Iris pigment epithelial cell (primary cell): ENCODE results near the gene C5orf15.

Source experiments
- DNase-seq: peaks from one replicate; pipeline ENCODE4 v3.0.0-alpha.2; 2011; ENCODE audit warnings: low read depth

C5orf15 gene

DNA sequence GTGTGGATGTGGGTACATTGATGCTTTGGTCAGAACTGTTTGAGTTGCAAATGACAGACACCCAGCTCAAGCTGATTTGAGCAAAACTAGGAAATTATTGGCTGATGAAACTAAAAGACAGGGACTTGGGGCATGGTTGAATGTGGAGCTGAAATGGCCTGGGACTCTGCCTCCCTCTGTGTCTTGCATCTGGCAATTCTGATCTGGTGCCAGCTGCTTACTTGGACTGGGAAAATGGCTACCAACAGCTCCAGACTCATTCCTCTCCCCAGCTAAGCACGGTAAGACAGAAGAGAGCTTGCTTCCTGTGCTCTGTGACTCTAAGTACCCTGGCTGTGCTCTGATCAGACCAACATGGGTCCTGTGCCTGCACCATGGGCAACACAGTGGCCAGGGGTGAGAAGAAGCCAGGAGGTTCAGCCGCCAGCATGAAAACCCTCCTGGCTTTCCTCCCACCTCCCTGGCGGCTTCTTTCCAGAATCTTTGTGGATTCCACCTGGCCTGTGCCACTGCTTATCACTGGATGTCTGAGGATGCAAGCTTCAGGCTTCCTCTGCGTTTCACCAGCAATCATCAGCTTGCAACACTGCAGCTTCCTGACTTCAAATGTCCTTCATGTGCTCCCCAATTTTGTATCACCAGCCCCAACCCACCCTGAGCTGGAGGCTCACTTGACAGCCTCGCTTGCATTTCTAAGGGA lies 44.1 kb downstream of the C5orf15 start:
- no peak for DNase-seq

DNA sequence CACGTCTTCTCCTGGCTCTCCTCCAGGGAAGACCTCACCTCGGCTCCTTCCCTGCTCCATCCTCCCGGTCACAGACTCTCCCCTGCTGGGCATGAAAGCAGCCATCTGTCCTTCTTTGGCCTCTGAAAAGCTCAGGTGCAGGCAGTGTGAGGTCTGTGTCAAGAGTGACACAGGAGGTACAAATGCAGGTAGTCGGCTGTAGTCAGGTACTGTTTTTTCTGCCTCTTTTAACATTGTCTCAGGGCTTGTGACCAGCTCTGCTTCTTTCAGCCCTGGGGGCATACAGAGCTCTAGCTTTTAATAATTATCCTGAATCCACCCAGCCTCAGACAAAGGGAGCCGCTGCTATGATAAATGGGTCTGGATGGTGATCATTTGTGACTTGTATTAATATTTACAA lies 46.4 kb downstream of the C5orf15 start:
- no peak for DNase-seq

DNA sequence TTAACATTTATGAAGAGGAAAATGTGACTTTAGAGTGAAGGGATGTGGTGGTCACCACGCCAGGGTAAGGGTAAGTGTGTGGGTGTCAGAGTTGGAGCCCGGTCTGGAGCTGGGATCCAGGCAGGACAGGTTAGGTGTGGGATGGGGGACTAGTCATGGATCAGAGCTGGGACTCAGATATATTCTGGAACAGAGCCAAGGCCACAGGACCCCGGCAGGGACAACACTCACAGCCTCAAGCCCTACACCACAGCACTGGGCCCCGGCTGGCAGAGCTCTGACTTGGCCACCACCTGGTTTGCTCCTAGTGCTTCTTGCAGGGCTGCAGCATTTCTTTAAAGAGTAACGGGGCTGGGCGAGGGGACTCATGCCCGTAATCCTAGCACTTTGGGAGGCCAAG lies 47.4 kb downstream of the C5orf15 start:
- DNase-seq: no peak

GRCh38 chr5:133919148-133920136 lies 49.0 kb downstream of the C5orf15 start:
- no peak for DNase-seq

DNA sequence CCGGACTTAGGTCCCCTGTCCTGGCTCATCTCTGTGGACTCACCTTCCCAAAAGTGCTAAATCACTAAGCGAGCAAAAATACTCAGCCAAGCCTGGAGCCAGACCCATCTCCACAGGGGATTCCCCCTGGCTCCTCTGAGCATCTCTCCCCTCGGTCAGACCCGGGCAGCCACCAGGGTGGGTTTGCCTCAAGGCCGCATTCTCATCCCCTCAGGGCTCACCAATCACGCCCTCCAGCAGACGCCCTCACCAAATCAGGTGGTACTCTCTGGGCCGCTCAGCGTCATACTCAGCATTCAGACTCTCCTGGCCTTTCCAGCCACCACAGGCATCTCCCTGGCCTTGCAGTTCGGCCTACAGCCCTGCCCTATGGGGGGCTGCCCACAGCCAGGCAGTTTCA lies 49.7 kb downstream of the C5orf15 start:
- DNase-seq: no peak

GRCh38 chr5:133918316-133918715 lies 50.1 kb downstream of the C5orf15 start:
- DNase-seq: no peak

DNA sequence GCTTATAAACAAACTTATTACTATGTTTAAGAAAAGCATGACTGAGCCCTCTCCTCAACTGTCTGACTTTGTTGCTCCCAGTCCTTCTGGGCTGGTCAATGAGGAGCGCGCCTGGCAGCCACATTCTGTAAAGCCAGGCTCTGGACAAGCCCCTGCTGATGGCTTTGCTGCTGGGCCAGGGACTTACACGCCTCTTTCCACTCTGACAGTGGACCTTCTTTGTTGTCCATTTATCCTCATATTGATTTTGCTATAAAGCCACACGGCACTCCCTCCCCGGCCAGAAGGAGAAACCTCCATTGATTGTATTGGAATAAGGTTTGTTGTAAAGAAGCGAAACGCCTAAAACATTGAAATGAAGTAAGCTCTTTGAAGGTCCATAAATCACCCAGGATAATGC lies 50.6 kb downstream of the C5orf15 start:
- DNase-seq: no peak

- no peak for DNase-seq
Observed at GRCh38 chr5:133916914-133917313, 51.5 kb downstream of the C5orf15 start.

DNA sequence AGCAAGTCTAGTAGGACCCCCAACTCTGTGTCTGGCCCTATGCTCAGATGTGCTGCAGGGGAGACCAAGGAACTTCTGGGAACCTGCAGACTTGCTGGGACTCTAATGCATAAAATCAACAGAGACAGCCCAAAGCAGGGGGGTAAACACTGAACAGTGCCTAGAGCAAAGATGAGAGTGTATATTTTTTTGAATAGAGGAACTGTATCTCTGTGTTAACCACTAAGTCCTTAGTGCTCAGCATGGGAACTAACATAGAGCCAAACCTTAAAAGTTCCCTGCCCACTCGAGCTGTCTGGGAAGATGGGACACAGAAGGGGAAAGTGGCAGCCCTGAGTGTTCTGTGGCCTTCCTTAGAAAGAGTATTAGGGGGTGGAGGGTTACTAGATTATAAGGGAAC lies 51.9 kb downstream of the C5orf15 start:
- no peak for DNase-seq

GRCh38 chr5:133914434-133914833 lies 54.0 kb downstream of the C5orf15 start:
- no peak for DNase-seq

DNA sequence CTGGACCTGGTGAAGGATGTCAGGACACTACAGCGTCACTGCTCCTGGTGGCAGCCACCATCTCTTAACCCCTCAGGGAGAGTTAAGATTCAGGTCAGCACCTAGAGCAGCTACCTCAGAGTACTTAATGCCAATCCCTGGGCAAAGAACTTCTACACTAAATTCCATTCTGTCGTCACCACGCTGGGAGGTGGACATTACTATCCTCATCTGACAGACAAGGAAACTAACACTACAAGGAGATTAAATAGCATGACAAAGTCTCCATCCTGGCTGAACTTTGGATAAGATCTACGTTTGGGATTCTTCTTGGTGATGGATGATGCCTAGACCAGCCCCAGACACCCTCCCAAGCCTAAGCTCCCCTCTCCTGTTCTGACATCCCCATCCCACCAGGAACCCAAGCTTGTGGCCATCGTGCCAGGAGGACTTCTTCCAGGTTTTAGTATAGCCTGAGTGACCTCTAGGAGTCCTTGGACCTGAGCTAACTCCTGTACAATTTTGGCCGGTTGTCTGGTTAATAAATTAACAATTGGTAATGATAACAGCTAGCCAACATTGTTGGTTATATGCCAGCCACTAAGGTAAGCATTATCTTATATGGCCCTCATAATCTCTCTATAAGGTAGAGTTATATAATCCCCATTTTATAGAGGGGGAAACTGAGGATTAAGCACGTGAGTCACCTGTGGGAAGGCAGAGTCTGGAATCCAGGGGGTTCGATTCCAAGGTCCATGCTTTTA lies 54.8 kb downstream of the C5orf15 start:
- DNase-seq: no peak

DNA sequence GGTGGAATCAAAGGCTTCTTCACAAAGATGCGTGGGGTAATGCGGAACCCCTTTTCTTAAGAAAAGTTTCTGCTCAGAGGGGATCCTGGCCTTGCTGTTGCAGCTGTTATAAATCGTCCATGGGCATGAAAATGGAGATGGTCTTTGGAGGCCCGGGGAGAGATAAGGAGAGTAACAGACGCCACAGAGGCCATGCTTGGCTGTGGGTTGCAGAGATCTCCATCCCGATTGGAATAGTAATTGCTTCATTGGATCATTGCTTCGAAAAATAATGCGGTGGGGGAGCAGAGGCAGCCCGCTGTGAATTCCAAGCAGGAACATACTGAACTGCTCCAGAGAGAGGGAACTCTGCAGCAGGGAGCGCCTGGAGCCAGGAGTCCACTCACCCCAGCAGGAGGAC lies 55.5 kb downstream of the C5orf15 start:
- no peak for DNase-seq

DNA sequence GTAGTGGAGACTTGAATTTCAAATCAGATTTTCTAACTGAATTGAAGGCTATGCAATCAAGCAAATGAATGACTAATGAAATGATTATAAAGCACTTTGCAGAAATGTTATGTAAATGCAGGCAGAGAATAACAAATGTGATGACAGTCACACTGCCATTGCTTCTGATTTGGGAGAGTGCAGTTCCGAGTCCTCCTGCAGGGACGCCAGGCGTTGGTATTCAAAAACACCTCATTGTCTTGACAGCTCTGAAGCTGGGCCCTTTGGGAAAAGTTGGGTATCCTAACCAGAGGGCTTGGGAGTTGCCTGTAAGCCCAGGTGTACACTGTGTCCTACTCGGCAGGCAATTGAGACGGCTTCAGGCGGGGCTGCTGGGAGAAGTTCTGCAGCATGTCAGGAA lies 57.9 kb downstream of the C5orf15 start:
- no peak for DNase-seq

GRCh38 chr5:133909603-133910002 lies 58.8 kb downstream of the C5orf15 start:
- no peak for DNase-seq

GRCh38 chr5:133907075-133907474 lies 61.4 kb downstream of the C5orf15 start:
- no peak for DNase-seq

DNA sequence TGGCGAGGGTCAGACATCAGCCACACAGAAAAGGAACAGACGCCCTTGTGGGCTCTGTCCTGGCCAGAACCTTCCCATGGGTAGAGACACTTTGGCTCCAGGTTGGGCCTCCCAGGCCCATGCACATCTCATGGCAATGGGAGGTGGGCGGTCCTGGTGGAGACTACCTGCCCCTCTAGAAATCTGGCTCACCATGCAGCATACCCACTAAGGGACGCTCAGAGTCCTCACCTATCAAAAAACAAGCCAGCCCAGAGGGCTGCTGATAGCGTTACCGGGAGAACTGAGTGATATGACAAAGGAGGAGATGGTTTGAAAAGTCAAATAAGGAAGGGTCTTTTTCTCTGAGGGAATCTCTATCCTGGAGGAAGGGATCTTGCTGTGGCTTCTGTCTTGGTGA lies 62.1 kb downstream of the C5orf15 start:
- DNase-seq: no peak
